Activated CD4-positive, alpha-beta T cell treated with anti-CD3 and anti-CD28 coated beads for 48 hours (primary cell): Measurements from ENCODE around the gene B4GALT2.

Experiments
- DNase-seq: peaks from one replicate; pipeline ENCODE4 v3.0.0-alpha.2; 2020

The B4GALT2 gene

DNA sequence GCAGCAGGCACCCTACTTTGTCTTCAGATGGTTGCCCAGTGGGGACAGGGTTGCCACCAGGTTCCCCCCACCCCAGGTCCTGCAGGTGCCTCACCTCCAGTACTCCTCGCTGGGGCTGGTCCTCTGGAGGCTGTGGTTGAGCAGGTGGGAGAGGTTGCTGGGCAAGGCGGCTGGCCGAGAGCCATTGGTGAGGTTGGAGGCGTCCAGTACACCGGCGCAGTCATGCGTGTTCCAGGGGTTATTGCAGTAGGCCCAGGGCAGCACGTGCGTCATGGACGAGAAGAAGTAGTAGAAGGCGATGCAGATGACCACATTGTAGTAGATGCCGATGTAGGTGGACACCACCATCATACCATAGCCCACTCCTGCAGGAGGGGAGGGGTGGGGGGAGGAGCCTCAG is 29.2 kb downstream of the B4GALT2 start:
- no peak for DNase-seq

DNA sequence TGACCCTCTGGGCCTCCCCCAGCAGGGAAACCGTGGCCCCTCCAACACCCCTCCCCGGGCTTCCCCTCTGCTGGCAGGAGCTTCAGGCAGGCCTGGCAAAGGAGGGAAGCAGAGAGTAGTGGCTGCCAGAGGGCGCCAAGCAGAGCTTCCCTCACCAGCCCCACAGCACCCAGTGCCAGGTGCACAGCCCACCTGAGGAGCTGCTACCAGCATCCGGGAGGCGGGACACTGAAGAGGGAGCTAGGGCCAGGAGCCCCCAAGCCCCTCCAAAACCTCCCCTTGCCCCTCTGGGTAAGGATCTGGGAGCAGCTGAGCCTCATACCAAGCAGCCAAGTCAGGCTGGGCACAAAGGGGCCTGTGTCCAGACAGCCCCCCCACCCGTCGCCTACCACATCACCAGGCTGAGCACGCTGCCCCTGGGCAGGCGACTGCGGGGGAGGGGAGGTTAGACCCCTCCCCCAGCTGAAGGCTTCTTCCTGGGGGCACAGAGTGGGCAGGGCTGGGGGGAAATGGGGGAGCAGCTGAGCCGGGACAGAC is 32.0 kb downstream of the B4GALT2 start:
- DNase-seq: no peak

DNA sequence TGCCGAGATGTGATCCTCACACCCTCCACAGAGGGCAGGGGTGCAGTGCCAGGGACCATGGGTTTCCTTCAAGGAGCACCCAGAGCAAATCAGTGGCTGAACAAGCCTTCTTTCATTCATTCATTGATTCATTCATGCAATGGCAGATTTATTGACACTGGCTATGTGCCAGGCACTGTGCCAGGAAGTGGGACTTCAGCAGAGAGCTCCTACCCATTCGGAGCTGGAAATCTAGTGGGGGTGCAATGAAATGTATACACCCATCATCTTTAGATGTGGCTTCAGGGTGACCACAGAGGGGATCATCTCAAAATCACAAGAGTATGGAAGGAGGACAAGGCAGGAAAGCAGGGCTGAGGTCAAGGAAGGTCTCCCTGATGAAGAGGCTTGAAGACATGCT is 33.4 kb downstream of the B4GALT2 start:
- DNase-seq: no peak

DNA sequence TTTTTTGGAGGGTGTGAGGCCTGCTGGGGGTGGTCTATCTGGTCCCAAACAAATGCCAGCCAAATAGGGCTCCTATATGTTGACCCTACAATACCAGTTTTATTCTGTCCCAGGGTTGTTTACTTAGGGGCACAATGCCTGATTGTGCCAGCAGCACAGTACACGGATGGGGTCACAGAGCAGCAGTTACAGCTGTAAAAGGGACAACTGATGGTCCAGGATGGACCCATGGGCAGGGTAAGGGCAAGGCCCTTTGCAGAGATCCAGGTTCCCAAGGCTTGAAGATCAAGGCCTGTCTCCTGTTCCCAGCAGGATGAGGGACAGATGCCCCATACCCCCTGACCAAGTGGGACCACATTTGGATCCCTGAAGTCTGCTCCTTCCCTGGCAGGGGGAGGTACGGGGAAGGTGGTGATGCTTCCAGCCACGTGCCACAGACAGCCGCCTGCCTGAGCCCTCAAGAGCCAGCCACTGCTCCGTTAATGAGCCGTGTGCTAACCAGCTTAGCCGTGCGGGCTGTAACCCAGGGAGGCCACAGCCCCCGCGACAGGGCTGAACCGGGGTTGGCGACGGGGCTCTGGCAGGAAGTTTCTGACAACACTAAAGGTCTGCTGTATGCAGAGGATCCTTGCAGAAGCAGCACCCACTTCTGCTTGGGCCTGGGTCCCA is 34.1 kb downstream of the B4GALT2 start:
- no peak for DNase-seq

DNA sequence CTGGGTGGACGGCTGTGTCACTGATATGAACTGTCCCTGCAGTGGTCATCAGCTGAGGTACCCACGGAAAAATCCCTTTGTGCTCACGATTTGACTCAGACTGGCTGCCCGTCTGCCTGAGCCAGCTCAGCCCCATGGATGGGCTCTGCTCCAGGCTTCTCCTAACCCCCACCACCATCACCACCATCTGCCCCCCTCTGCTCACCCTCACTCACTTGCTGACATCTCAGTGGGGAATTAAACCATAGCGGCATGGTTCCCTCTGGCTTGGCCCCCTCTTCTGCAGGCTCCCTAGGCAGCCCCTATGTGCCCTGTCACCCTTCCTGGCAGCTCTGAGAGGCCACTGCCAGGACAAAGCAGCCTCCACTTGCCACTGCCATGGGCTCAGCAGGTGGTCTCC is 34.9 kb downstream of the B4GALT2 start:
- no peak for DNase-seq

DNA sequence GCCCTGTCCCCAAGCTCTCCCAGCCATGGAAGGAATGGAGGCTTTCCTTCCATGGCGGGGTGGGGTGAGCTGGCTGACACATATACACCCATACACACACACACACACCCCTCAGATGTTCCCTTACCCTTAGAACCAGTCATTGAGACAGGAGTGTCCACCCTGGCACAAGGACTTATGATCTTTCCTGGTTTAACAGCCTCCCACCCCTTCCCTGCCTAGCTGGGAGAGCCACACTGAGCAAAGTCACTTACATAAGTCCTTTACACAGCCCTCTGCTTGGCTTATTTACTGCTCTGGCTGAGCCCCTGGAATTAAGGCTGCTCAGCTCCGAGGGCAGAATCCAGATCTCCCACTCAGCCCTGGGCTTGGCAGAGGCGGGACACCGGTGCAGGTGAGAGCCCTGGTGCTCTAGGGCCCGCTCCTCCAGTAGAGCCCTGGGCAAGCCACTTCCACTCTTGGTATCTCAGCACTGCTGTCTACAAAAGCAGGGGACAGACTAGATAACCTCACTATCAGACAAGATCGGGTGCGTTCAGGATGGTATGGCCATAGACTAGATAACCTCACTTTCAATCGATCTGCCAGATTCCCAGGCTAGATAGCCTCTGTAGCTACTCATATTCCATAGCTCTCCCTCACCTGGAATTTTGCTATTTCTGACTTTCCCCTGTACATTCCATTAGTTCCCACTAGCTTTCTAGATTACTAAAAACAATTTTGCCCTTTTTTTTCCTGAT is 35.5 kb downstream of the B4GALT2 start:
- no peak for DNase-seq

DNA sequence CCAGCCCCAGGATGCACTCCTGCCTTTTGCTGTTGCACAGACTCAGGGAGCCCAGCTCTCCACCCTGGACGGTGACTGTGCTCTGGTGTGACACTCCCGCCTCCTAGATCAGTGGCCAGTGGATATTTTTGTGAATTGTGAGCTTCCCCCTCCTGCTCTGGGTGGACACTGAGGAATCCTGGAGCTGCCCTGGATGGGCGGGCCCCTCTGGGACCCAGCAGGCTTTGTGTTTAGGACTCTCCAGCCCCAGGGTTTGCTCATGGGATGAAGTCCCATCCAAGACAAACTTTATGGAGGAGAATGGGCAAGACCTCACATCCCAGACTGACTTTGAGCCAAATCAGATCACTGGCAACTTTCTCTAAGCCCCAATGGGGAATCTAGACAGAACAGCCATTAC is 36.2 kb downstream of the B4GALT2 start:
- DNase-seq: no peak

DNA sequence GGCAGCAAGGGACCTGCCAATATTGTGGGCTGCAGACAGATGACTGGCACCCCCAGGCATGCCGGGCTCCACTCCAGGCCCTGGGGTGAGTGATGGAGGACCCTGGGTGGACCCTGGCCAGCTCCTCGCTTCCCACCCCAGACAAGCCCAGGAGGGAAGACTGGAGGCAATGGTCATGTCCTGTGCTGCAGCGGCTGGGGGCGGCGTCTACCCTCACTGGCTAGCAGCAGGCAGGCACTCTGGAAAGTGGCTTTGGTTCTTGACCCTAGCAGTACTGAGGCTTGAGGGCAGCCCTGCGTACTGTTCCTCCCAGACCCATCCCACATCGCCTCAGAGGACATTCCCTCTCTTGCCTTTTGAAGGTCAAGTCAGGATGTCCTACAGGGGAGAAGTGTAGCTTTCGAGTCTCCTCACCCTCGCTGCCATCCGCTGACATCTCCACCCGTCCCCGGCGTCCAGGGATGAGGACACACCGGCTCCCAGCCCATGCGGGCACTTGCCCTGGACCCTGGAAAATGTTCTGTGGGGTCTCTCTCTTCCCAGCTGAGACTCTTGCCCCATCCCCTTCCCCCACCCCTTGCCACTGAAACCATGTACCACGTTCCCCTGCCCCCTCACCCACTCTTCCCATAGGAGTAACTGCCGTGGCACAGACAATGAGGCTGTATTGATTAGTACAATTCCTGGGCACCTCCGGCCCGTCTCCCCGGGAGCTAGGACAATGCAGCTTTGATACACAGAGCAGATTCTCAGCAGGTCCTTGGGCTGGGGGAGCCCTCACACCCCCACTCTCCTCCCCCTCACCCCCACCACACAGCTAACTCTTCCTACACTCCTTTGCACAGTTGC is 37.3 kb downstream of the B4GALT2 start:
- no peak for DNase-seq

DNA sequence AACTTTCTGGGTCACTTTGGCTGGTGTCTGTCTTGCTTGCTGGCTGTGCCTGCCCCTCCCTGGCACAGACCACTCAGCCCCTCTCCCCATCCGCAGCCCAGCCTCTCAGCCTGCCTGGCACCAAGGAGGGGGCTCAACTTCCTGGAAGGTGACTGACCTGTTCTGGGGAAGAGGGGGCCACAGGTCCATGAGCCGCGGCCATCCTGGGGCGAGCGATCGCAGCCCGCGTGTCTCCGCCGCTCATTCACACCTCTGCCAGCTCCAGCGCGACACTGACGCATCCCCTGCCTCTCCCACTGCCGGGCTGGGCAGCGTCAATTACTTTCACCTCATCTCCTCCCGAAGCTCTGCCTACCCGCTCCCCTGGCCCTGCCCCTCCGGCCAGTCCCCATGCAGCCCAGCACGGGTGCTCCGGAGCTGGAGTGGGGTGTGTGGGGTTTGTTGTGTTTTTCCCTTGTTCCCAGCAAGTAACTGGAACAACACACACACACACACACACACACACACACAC is 37.9 kb downstream of the B4GALT2 start:
- no peak for DNase-seq

DNA sequence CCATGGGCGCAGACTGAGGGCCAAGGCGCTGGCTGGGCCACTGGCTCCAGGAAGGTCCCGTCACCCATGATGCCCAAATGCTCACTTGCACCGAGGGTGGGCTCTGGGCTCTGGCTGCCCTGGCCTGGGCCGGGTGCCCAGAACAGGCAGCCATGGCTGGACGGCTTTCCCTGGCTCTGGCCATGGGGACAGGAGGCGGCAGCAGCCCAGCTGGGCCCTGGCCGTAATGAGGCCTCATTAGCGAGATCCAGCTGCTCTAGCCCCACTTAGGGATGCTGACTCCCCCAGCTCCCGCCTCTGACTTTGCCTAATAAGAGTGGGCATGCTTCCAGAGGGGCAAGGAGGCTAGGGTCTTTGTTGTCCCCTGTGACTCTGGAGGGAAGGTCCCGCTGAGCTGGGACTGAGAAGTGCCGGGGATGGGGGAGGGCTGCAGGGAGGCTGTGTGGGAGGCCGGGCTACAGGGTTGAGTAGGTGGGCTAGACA is 40.5 kb downstream of the B4GALT2 start:
- no peak for DNase-seq

DNA sequence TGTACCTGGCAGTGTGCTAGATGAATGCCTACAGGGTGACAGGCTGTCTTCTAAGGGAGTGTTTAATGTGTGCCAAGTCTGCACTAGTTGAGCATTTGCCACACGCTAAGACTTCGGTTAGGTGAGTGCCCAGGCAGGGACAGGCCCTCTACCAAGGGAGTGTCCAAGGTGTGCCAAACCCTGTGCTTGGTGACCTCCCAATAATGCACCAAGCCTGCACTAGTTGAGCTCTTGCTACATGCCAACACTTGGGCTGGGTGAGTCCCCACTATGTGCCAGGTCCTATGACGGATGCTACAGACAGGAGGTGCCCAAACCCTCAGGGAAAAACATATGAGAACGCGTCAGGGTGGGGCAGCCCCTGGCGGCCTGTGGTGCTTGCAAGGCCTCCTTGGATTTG is 41.5 kb downstream of the B4GALT2 start:
- no peak for DNase-seq

DNA sequence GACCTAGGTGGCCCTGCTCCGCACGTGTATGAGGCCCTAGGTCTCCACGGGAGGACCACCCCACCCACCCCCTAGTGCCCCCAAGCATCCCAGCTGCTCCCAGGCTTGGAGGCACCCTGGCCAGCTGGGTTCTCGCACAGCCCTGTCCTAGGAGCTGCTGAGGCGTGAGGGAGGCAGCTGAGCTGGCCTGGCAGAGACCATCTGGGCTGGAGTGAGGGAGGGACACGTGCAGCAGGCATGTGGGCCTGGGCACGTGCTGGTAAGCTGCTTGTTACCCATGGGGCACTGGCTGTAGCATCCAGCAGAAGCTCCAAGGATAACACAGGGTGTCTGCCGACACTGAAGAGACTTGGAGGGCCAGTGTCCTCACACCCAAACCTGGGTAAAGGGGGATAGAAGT is 42.1 kb downstream of the B4GALT2 start:
- no peak for DNase-seq

DNA sequence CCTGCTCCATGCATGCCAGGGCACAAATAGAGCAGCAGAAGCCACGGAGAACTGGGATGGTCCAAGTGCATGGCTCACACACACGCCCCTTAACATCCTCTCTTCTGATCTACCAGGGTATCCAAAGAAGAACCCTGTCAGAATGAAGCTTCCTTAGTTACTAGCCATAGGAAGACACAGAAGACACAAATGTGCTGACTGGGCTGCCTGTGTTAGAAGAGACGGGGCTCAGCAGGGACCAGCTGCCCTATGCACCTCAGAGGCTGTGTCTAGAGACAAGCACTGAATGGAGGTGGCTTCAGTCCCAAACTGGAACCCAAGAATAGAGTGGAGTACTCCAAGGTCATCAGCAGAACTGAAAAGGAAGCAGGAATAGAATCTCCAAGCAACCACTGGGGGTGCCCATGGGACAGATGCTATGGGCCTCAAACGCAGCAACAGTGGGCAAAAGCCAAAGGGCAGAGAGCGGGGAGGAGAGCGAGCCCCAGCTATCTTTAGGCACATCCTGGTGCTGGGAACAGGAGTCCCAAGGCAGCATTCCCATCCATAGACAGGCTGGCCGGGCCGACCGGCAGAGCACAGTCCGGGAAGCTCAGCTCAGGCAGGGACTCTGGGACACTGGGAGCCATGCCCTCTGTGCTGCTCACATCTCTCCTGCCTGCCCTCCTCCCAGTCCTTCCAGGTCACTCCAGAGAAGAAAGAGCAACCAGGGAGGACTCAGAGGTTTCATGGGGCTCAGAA is 42.7 kb downstream of the B4GALT2 start:
- no peak for DNase-seq

DNA sequence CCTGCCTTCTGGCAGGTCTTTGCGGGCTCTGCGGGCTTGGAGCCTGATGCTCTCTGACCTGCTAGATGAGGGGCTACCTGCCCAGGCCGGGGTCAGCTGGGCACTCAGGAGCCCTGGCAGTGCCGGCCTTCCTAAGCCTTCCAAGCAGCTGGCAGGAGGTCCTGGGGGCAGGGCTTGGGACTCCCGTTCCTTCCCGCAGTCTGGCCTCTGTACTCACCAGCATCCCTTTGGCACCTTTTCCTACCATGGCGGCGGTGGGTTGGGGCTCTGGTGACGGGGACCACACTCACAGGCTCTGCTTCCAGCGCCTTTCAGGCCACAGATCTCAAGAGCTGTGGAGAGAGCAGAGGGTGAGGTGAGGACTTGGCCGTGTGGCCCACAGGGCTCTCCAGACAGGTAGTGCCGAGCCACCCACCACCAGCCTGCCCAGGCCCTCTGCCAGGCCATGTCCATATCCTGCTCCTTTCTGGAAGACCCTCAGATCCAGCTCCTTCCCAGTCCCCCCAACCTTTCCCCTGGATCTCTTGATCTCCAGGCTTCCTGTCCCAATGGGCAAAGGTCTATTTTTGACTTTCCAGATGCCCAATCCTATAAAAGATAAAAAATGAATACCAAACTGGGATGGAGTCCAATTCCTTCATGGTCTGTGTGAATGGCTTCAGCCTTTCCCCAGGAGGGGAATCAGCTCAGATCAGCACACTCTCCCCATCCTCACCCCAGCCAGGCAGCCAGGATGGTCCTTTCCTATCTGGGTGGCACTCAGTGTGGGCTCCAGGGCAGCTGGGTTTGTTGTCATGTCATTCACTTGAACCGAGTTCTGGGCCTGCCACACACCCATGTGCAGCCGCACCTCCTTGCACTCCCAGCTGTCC is 45.3 kb downstream of the B4GALT2 start:
- DNase-seq: no peak

DNA sequence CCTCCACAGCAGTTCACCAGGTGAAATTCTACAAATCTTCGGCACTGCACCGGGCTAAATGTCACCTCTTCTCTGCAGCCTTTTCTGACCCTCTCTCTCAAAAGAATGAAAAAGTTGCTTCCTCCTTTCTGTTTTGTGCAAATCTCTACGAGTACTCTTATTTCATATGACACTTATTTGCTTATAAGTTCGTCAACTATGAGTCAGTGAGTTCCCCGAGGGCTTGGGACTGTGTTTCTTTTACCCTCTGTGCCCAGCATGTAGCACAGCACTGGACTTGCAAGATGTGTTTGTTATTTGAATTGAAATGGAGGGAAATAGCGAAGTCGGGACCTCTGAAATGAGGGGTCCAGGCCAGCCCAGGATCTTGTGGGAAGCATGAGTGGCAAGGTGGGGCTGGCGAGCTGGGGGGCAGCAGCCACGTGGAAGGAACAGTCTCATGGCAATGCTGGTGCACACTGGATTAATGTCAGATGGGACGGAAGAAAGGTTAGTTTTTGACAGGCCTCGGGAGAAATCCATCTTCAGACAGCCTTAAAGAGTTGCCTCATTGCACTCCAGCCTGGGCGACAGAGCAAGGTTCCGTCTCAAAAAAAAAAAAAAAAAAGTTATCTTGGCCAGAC is 46.0 kb downstream of the B4GALT2 start:
- DNase-seq: no peak

DNA sequence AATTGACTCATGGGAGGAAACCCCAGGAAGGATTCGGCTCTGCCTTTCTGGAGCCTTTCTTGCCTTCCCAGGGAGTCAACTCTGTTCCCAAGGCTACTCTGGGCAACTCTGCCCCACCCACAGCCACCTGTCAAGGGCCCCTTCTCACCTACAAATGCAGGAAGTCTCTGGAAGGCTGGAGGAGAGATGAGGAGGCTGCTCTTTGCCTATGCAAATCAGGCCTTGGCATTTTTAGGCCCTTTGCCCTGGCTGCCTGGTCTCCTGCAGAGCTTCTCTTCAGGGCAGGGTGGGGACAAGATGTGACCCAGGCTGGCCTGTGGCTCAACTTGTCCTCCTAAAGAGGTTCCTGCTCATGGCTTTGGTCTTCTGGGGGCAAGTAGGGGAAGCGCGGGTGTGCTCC is 46.8 kb downstream of the B4GALT2 start:
- DNase-seq: no peak

DNA sequence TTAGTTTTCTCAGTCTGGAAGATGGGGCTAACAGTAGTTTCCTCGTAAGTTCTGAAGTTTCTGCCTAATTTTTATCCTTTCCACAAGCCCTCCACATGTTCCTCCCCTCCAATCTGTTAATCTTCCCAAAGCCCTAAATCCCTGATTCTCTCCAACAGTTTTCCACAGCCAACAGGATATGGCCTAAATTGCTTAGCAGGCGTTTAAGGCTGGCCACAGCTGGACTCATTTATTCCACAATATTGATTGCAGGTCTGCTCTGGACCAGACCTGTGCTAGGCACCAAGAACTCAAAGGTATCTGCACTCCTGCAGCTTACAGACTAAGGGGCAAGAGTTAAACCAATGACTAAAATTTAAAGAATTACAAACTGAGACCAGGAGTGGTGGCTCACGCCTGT is 48.3 kb downstream of the B4GALT2 start:
- no peak for DNase-seq

DNA sequence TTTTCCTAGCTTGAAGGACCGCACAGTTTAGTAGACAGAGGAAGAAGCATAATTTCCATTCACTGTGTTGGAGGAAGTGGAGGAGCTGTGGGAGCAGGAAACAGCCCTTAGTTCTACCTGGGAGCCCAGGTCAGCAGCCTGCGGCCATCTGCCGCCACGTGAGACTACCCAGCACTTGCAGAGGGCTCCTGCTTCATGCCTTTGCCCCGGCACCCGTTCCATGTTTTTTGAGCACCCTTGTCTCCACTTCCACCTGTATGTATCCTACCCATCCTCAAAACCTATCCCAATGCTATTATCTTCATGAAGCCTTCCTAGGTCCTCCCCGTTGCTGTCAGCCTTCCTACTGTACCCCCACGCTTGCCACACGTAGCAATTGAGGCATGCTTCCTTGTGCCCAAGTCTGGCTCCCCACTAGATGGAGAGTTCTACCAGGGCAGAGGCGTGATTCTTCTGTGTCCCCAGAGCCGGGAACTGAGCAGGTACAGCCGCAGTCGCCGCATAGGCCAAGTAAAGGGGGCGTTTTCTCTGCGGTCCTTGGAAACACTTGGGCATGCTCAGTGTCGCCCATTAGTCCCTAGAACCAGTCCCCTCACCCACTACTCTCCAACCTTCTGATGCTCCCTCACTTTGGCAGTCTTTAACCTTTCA is 50.4 kb downstream of the B4GALT2 start:
- DNase-seq: no peak

DNA sequence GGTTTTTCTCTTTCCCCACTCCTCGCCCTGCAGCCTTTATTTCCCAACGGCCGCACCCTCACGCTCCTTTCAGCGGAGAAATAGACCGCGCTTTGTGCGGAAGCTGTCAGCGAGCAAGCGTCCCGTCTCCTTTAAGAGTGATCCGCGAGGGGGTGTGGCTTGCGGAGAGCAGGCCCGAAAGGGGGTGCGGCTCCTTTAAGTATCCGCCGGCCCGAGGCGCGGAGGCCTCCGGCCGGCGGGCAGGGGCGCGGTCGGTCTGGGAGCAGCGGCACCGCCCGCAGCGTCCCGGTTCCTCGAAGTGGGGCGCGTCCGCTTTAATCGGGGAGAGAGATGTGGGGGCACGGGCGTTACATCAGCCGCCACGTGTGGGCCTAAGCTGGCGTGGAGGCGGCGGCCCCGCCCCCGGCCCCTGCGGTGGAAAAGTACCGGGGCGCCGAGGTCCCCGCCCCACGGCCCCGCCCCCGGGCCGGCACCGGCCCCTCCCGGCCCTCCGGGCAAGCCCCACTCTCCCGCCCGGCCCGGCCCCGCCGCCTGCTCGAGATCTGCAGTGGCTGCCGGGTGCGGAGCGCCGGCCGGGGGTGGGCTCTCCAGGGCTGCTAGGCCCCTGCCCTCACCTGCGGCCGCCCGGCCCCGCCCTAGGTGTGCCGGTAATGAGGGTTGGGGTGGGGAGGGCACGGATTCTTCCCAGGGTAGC is 51.0 kb downstream of the B4GALT2 start:
- peak; percentile 92 for DNase-seq
